SU-DHL-6 (cell line): ENCODE measurements around the gene PITPNC1.

Experiments
- EZH2phosphoT487 ChIP-seq: fragments of 200-600 bp; sonication (generic), shearing (Covaris generic); conservative IDR thresholded peaks from 2 replicates; pipeline ENCODE4 v1.6.1; 2018; ENCODE audit warnings: mild to moderate bottlenecking, antibody characterized with exemption, low read length, moderate library complexity, mixed read lengths
- TF ChIP-seq, protein P1 (sequence below): fragments of 200-600 bp; sonication (generic); IDR thresholded peaks from one replicate; pipeline ENCODE4 v1.5.1; 2017; ENCODE audit warnings: antibody characterized with exemption, mild to moderate bottlenecking, low read length, moderate library complexity; ENCODE audit not compliant: insufficient read depth, poor library complexity, severe bottlenecking

DNA sequence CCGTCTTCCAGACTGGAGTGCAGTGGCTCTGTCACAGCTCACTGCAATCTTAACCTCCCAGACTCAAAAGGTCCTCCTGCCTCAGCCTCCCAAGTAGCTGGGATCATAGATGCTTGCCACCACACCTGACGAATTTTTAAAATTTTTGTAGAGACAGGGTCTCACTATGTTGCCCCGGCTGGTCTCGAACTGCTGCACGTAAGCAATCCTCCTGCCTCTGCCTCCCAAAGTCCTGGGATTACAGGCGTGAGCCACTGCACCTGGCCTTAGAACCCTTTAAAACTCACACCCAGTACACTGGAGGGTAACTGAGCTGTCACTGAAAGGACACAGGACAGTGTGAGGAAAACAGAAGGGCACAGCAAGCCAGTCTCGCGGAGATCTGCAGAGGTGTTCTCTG is 243.0 kb downstream of the PITPNC1 start:
- TF ChIP-seq, protein P1, sequence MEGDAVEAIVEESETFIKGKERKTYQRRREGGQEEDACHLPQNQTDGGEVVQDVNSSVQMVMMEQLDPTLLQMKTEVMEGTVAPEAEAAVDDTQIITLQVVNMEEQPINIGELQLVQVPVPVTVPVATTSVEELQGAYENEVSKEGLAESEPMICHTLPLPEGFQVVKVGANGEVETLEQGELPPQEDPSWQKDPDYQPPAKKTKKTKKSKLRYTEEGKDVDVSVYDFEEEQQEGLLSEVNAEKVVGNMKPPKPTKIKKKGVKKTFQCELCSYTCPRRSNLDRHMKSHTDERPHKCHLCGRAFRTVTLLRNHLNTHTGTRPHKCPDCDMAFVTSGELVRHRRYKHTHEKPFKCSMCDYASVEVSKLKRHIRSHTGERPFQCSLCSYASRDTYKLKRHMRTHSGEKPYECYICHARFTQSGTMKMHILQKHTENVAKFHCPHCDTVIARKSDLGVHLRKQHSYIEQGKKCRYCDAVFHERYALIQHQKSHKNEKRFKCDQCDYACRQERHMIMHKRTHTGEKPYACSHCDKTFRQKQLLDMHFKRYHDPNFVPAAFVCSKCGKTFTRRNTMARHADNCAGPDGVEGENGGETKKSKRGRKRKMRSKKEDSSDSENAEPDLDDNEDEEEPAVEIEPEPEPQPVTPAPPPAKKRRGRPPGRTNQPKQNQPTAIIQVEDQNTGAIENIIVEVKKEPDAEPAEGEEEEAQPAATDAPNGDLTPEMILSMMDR, result no peak
- TF ChIP-seq EZH2phosphoT487, result no peak
